Measurements from ENCODE around the gene BBIP1. TPM values are rescaled to one million over a fixed set of nuclear protein-coding genes. Genes with fewer than 3 reads are reported as not detected.

BBIP1 gene
- total RNA-seq, 1 donor from 2014 or later = 6.3 TPM

GRCh38 chr10:110865186-110865808 is 53.7 kb downstream of the BBIP1 start:
- H3K4me3 ChIP-seq (ENCODE audit: low read length in 3 of 3) = no peak overlapping the region
- peak overlapping the region; percentile 56 for H3K27ac ChIP-seq (ENCODE audit: low read depth, low read length)
- no peaks in the 10 kb centered on the region for H3K9me3 ChIP-seq (ENCODE audit: control insufficient read depth in 3 of 3, low read length in 3 of 3)
- H3K27me3 ChIP-seq (ENCODE audit: control insufficient read depth in 3 of 3, insufficient read depth in 3 of 3, low read length in 3 of 3) = no peaks in the 10 kb centered on the region
- no peak overlapping the region for H3K9ac ChIP-seq (ENCODE audit: low read depth in 1 of 3, low read length in 3 of 3)
- no peaks in the 10 kb centered on the region for H3K36me3 ChIP-seq (ENCODE audit: control insufficient read depth in 3 of 3, insufficient read depth in 3 of 3, low read length in 3 of 3)
- peaks cover 12 to 20% (median 19%) of the 10 kb centered on the region in 3 donors for H3K4me1 ChIP-seq (ENCODE audit: control insufficient read depth in 3 of 3, insufficient read depth in 3 of 3, low read length in 3 of 3)

GRCh38 chr10:110864662-110865140 is 54.3 kb downstream of the BBIP1 start:
- H3K4me1 ChIP-seq (ENCODE audit: control insufficient read depth in 3 of 3, insufficient read depth in 3 of 3, low read length in 3 of 3) = peaks cover 17 to 26% (median 25%) of the 10 kb centered on the region in 3 donors
- H3K27me3 ChIP-seq (ENCODE audit: control insufficient read depth in 3 of 3, insufficient read depth in 3 of 3, low read length in 3 of 3) = no peaks in the 10 kb centered on the region
- H3K27ac ChIP-seq (ENCODE audit: low read depth, low read length) = peak overlapping the region; percentile 56
- H3K9ac ChIP-seq (ENCODE audit: low read depth in 1 of 3, low read length in 3 of 3) = no peak overlapping the region
- H3K9me3 ChIP-seq (ENCODE audit: control insufficient read depth in 3 of 3, low read length in 3 of 3) = no peaks in the 10 kb centered on the region
- H3K36me3 ChIP-seq (ENCODE audit: control insufficient read depth in 3 of 3, insufficient read depth in 3 of 3, low read length in 3 of 3) = no peaks in the 10 kb centered on the region
- no peak overlapping the region for H3K4me3 ChIP-seq (ENCODE audit: low read length in 3 of 3)

GRCh38 chr10:110863956-110864355 is 55.0 kb downstream of the BBIP1 start:
- peaks cover 21 to 33% (median 32%) of the 10 kb centered on the region in 3 donors for H3K4me1 ChIP-seq (ENCODE audit: control insufficient read depth in 3 of 3, insufficient read depth in 3 of 3, low read length in 3 of 3)
- no peak overlapping the region for H3K9ac ChIP-seq (ENCODE audit: low read depth in 1 of 3, low read length in 3 of 3)
- no peak overlapping the region for H3K4me3 ChIP-seq (ENCODE audit: low read length in 3 of 3)
- no peaks in the 10 kb centered on the region for H3K9me3 ChIP-seq (ENCODE audit: control insufficient read depth in 3 of 3, low read length in 3 of 3)
- H3K27me3 ChIP-seq (ENCODE audit: control insufficient read depth in 3 of 3, insufficient read depth in 3 of 3, low read length in 3 of 3) = no peaks in the 10 kb centered on the region
- H3K27ac ChIP-seq (ENCODE audit: low read depth, low read length) = peak overlapping the region; percentile 56
- no peaks in the 10 kb centered on the region for H3K36me3 ChIP-seq (ENCODE audit: control insufficient read depth in 3 of 3, insufficient read depth in 3 of 3, low read length in 3 of 3)

GRCh38 chr10:110863361-110863760 is 55.6 kb downstream of the BBIP1 start:
- H3K4me3 ChIP-seq (ENCODE audit: low read length in 3 of 3) = no peak overlapping the region
- no peak overlapping the region for H3K9ac ChIP-seq (ENCODE audit: low read depth in 1 of 3, low read length in 3 of 3)
- peaks cover 21 to 33% (median 32%) of the 10 kb centered on the region in 3 donors for H3K4me1 ChIP-seq (ENCODE audit: control insufficient read depth in 3 of 3, insufficient read depth in 3 of 3, low read length in 3 of 3)
- H3K36me3 ChIP-seq (ENCODE audit: control insufficient read depth in 3 of 3, insufficient read depth in 3 of 3, low read length in 3 of 3) = no peaks in the 10 kb centered on the region
- H3K27ac ChIP-seq (ENCODE audit: low read depth, low read length) = peak overlapping the region; percentile 13
- H3K9me3 ChIP-seq (ENCODE audit: control insufficient read depth in 3 of 3, low read length in 3 of 3) = no peaks in the 10 kb centered on the region
- no peaks in the 10 kb centered on the region for H3K27me3 ChIP-seq (ENCODE audit: control insufficient read depth in 3 of 3, insufficient read depth in 3 of 3, low read length in 3 of 3)

GRCh38 chr10:110862961-110863360 is 56.0 kb downstream of the BBIP1 start:
- Histone ChIP-seq H3K36me3 (ENCODE audit: control insufficient read depth in 3 of 3, insufficient read depth in 3 of 3, low read length in 3 of 3) (no peaks in the 10 kb centered on the region), H3K9ac (ENCODE audit: low read depth in 1 of 3, low read length in 3 of 3) (no peak overlapping the region), H3K9me3 (ENCODE audit: control insufficient read depth in 3 of 3, low read length in 3 of 3) (no peaks in the 10 kb centered on the region), H3K27ac (ENCODE audit: low read depth, low read length) (no peak overlapping the region), H3K27me3 (ENCODE audit: control insufficient read depth in 3 of 3, insufficient read depth in 3 of 3, low read length in 3 of 3) (no peaks in the 10 kb centered on the region), H3K4me1 (ENCODE audit: control insufficient read depth in 3 of 3, insufficient read depth in 3 of 3, low read length in 3 of 3) (peaks cover 21 to 33% (median 31%) of the 10 kb centered on the region in 3 donors), H3K4me3 (ENCODE audit: low read length in 3 of 3) (no peak overlapping the region)

GRCh38 chr10:110861930-110862649 is 56.9 kb downstream of the BBIP1 start:
- H3K4me1 ChIP-seq (ENCODE audit: control insufficient read depth in 3 of 3, insufficient read depth in 3 of 3, low read length in 3 of 3) = peaks cover 21 to 37% (median 26%) of the 10 kb centered on the region in 3 donors

GRCh38 chr10:110861476-110861875 is 57.5 kb downstream of the BBIP1 start:
- peaks cover 21 to 37% (median 26%) of the 10 kb centered on the region in 3 donors for H3K4me1 ChIP-seq (ENCODE audit: control insufficient read depth in 3 of 3, insufficient read depth in 3 of 3, low read length in 3 of 3)
- peak overlapping the region; percentile 75 for H3K27ac ChIP-seq (ENCODE audit: low read depth, low read length)
- H3K4me3 ChIP-seq (ENCODE audit: low read length in 3 of 3) = no peak overlapping the region
- no peaks in the 10 kb centered on the region for H3K36me3 ChIP-seq (ENCODE audit: control insufficient read depth in 3 of 3, insufficient read depth in 3 of 3, low read length in 3 of 3)
- H3K9me3 ChIP-seq (ENCODE audit: control insufficient read depth in 3 of 3, low read length in 3 of 3) = no peaks in the 10 kb centered on the region
- H3K9ac ChIP-seq (ENCODE audit: low read depth in 1 of 3, low read length in 3 of 3) = no peak overlapping the region
- no peaks in the 10 kb centered on the region for H3K27me3 ChIP-seq (ENCODE audit: control insufficient read depth in 3 of 3, insufficient read depth in 3 of 3, low read length in 3 of 3)

More at GRCh38 chr10:110861930-110862649, 56.9 kb downstream of the BBIP1 start:
- Histone ChIP-seq H3K9me3 (ENCODE audit: control insufficient read depth in 3 of 3, low read length in 3 of 3) (no peaks in the 10 kb centered on the region), H3K27ac (ENCODE audit: low read depth, low read length) (no peak overlapping the region), H3K4me3 (ENCODE audit: low read length in 3 of 3) (no peak overlapping the region), H3K27me3 (ENCODE audit: control insufficient read depth in 3 of 3, insufficient read depth in 3 of 3, low read length in 3 of 3) (no peaks in the 10 kb centered on the region), H3K9ac (ENCODE audit: low read depth in 1 of 3, low read length in 3 of 3) (no peak overlapping the region), H3K36me3 (ENCODE audit: control insufficient read depth in 3 of 3, insufficient read depth in 3 of 3, low read length in 3 of 3) (no peaks in the 10 kb centered on the region)

- Histone ChIP-seq H3K36me3 (ENCODE audit: control insufficient read depth in 3 of 3, insufficient read depth in 3 of 3, low read length in 3 of 3) (no peaks in the 10 kb centered on the region), H3K9me3 (ENCODE audit: control insufficient read depth in 3 of 3, low read length in 3 of 3) (no peaks in the 10 kb centered on the region), H3K27ac (ENCODE audit: low read depth, low read length) (peak overlapping the region; percentile 75), H3K4me3 (ENCODE audit: low read length in 3 of 3) (no peak overlapping the region), H3K9ac (ENCODE audit: low read depth in 1 of 3, low read length in 3 of 3) (peak overlapping the region in 2 of 3 donors; percentile 18 to 25), H3K4me1 (ENCODE audit: control insufficient read depth in 3 of 3, insufficient read depth in 3 of 3, low read length in 3 of 3) (peaks cover 21 to 32% (median 26%) of the 10 kb centered on the region in 3 donors), H3K27me3 (ENCODE audit: control insufficient read depth in 3 of 3, insufficient read depth in 3 of 3, low read length in 3 of 3) (no peaks in the 10 kb centered on the region)
These were observed 58.3 kb downstream of the BBIP1 start for GRCh38 chr10:110860576-110861241.

- H3K4me1 ChIP-seq (ENCODE audit: control insufficient read depth in 3 of 3, insufficient read depth in 3 of 3, low read length in 3 of 3) = peaks cover 19 to 31% (median 23%) of the 10 kb centered on the region in 3 donors
These were observed 59.0 kb downstream of the BBIP1 start for GRCh38 chr10:110859973-110860376.

More at GRCh38 chr10:110859973-110860376, 59.0 kb downstream of the BBIP1 start:
- H3K9me3 ChIP-seq (ENCODE audit: control insufficient read depth in 3 of 3, low read length in 3 of 3) = no peaks in the 10 kb centered on the region
- no peak overlapping the region for H3K4me3 ChIP-seq (ENCODE audit: low read length in 3 of 3)
- H3K27ac ChIP-seq (ENCODE audit: low read depth, low read length) = peak overlapping the region; percentile 75
- H3K27me3 ChIP-seq (ENCODE audit: control insufficient read depth in 3 of 3, insufficient read depth in 3 of 3, low read length in 3 of 3) = no peaks in the 10 kb centered on the region
- no peaks in the 10 kb centered on the region for H3K36me3 ChIP-seq (ENCODE audit: control insufficient read depth in 3 of 3, insufficient read depth in 3 of 3, low read length in 3 of 3)
- H3K9ac ChIP-seq (ENCODE audit: low read depth in 1 of 3, low read length in 3 of 3) = no peak overlapping the region
